Tongue (tissue), 2 donors: ENCODE results near the gene EPB41L2. TPM values are rescaled to one million over a fixed set of nuclear protein-coding genes. Genes with fewer than 3 reads are reported as not detected.

Source experiments
- DNase-seq: peaks from one replicate; pipeline ENCODE4 v3.0.0-alpha.2; 2015
- total RNA-seq: library from RNA; depleted of rRNA; stranded (reverse); fragments of >200 nt; gene quantifications from one replicate; pipeline ENCODE4 v1.2.3, GENCODE V29; 2014

The EPB41L2 gene
- total RNA-seq, 1 donor from 2014 or later: 208 TPM

DNA sequence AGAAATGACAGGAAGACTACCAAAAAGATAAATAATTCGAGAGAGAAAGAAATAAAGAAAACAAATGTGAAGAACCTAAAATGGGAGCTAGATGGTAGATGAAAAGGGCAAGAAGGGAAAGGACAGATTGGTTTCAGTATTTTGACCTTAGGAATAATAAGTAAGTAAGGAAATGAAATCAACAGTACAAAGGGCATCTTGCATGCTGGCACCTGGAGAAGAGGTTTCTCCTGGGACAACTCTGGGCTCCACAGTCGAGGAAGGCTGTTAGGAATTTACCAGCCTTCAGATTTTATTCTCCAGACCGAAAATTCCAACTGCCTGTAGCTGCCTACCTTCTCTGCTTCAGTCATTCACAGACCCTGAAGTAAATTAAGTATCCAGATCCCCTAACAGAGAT is 155.4 kb downstream of the EPB41L2 start:
- no peak for DNase-seq

DNA sequence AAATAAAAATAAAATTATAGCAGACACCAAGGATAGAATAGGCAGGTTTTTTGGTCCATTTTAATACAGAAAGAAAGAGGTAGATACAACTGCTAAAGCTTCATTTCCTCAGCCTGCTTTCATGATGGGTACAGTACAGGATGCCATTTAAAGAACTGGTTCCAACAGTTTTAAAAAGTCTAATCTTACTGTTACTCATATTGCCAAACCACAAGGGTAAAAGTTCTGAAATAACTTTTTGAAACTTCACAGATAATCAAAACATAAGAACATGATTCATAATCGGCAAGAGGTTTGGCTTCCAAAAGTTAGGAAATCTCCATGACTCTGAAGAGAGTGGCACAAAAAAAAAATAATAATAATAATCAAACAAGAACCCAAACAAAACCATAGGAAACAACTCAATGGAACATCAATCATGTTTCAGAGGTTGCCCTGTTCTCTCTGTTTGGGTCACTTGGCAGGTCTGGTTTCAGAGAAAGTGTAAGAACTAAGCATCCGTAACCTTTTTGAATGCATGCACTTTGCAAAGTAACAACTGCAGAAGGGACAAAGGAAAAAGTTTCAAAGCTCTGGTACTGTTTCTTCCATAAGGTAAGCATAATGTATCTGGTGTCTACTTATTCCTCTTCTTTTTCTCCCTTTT is 156.2 kb downstream of the EPB41L2 start:
- DNase-seq: no peak

DNA sequence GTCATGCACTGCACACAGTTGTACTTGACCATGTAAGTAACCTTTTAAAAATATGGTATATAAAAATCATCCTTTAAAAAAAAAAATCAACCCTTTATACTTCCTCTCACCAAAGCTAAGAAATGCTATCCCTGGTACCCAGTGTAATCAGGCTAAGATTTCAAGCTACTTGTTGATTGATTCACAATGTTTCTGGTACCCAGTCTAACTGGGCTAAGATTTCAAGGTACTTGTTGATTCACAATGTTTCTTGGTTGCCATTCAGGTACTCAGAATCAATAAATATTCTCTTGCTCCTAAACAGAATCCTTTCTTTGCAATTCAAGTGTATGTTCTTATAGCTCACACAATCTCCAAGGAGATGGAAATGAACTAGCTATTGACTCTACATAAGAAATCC is 159.4 kb downstream of the EPB41L2 start:
- no peak for DNase-seq

DNA sequence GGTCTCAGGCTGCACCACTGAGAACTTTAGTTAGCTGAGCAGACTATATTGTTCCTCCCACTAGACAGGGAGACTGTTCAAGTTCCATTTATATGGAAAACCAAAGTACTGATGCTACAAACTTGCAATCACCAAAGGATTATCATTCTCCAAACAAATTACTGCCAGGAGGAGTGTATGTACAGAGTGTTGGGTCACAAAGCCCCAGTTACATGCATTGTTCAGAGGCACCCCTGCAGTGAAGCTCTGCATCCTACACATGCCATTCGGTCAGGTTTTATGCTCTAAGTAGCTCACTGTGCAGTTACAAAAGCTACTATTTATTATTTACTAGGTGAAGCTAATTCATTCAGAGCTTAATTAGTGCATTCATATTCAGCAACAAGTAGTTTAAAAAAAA is 160.0 kb downstream of the EPB41L2 start:
- no peak for DNase-seq

DNA sequence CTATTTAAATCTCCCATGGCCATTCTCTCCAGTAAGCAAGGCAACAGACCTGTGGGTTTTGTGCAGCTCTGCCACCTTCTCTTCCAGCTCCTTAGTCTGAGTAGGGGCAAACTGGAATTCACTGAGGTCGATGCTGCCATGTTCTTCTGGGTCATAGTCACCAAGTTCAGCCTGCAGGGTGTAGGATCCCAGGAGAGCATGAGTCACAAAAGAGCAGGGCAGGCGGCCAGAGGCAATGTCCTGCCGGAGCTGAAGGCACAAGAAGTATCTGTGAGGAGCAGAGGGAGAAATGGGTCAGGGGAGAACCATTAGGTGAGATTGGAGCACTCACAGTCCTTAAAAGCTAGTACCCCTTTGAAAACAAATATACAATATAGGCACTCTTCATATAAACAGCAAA is 162.1 kb downstream of the EPB41L2 start:
- DNase-seq: no peak

DNA sequence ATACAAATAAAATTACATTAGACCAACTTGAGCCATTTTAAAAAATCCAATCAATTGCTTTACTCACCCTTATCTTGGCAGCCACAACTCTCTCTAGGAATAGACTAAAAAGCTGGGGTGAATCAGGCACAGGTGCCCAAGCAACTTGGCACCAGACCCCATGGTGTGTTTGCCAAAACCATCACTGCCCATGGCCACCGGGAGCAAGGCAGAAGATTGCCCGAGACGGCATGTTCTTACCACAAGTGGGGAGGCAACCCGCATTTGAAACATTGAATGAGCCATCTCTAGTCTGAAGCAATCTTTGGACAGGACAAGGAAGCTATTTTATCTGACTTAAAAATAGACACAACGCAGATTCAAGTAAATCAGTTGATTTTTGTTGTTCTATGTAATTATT is 166.8 kb downstream of the EPB41L2 start:
- DNase-seq: no peak

DNA sequence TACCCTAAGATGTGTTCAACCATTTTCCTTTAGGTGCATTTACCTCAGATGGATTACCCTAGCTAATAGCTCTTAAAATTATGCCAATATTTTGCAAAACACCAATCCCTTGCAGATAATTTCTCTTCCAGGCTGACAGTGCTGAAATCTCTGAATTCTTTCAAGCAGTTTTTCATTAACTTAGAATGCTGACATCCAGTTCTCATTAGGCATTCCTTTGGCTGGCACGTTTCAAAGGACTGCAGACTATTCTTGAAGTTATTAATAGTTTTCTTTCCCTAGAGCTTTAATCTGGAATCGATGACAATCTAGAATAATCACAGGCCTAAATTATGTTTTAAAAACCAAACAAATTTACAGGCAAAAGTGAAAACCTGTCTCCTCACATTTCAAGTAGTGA is 167.5 kb downstream of the EPB41L2 start:
- no peak for DNase-seq

DNA sequence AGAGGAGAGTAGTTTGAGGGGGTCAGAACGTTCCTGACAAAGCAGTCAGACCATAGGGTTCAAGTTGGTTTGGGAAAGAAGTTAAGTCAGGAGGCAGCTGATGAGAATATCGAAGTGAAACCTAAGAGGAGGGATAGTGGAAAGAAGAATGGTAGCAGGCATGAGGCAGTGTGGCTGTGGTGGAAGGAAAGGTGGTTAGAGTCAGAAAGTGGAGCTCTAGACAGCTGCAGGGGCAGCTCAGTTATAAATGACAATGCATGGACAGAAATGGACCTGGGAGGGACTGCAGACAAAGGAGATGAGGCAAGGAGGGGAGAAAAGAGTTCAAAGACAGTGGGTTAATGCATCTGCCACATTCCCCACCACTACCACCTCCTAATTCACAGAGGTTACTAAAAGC is 169.3 kb downstream of the EPB41L2 start:
- no peak for DNase-seq

DNA sequence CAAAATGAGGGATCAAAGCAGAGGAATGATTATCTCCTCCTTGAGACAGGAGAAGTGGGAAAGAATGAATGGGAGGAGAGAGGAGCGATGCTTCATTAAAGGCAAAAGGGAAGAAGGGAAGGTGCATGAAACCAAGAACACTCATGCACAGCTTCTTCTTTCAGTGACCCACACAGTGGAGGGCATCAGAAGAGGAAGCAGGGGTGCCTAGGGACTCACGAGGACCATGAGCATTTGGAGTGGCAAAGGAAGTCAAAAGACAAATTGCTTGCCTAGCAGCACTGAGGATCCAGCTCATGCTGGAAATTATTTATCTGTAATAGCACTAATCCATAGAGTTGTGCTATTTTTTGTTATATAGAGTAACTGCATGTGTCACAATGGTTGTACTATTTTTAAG is 169.8 kb downstream of the EPB41L2 start:
- no peak for DNase-seq

DNA sequence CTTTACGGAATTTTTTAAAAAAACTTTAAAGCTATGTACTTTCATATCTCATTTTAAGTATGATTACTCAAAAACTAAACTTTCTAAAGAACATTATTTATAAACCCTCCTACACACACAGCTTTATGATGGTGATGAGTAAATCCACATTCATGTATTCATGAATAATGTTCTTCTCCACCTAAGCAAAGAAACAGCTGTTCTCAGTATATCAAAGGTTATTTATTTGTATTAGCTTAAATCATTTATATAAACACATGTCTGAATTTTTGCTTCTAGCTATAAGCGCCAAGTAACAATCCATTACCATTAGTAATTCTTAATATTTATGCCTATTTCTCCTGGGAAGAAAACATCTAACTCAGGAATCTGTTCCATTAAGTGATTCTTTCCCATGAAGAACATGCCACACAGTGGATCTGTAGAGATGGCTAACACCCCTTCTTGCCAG is 172.5 kb downstream of the EPB41L2 start:
- no peak for DNase-seq

DNA sequence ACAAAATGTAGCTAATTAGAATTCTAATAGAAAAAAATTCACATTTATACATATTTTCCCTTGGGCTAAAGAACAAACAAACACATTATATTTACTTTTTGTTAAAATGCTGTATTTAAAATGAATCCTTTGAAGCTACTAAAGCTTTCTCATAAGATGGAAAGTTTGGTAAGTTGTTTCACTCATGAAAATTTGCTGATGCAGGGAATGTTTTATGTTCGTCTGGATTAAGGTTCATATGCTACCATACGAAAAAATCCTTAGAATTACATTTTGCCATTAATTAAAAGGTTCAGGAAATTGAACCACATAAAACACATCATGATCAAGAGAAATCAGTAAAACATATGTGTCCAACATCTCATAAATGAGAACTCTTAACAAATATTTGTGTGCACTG is 173.6 kb downstream of the EPB41L2 start:
- no peak for DNase-seq

DNA sequence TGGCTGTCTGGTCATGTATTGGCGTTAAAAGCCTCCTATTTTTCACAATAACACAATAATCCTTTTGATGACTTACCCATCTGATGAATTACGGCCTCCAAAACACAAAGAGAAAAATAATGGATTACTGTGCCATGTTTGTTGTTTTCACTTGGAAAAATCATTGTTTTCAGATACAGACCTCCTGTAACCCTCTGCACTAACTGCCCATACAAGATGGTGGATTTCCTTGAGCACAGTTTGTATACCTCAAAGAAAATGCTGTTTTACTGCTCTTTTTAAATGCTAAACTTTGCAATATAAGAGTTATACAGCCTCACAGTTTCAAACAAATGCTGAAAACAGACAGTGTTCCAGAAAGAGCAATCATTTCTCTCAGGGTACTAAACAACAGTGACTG is 174.8 kb downstream of the EPB41L2 start:
- DNase-seq: no peak

DNA sequence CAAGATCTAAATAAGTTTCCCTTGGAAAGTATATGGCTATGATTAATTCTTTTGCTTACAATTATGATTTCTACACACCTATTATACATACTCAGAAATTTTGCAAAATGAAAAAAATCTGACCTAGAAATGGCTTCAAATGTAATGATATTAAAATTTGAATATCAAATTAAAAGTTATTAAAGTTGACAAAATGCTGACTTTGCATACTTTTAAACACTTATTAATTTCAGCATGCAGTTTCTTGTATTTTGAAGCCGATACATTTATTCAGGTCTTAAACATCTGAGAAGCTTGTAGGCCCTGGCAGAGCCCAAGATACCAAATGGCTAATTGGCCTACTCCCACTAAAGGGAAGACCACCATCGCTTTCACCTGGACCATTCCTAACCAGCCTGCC is 176.1 kb downstream of the EPB41L2 start:
- DNase-seq: no peak

DNA sequence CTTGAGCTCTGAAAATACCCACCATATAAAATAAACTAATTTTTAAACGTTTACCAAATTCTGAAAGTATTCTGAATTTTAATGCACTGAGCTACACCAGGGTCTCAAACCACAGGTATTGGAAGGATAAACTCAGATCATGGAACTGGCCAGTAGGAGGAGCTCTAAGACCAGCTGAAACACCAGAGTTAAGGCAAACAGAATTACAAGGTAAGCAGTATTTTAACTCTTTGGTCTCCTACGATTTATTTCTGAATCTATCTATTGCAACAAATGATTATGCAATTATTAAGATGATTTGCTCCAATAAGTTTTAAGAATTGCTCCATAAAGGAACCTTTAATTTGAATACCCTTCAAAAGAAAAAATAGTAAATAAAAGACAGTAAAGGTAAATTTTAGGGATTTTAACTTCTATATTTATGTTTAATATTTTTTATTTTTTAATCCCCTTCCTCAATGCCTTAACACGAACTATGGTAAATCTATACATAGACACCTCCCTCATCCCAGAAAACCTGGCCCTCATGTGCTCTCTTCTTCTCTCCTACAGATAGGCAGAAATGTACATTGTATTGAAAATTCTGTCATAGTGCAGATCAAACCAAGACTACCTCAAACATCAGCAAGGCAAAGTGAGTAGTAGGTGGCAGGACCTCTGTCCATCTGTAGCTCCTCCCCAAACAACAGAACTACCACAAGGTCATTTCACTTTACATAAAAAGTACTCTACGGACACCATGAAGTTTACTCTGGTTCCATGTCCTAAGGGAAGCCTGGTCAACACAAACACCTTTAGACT is 177.5 kb downstream of the EPB41L2 start:
- peak; percentile 94 for DNase-seq

DNA sequence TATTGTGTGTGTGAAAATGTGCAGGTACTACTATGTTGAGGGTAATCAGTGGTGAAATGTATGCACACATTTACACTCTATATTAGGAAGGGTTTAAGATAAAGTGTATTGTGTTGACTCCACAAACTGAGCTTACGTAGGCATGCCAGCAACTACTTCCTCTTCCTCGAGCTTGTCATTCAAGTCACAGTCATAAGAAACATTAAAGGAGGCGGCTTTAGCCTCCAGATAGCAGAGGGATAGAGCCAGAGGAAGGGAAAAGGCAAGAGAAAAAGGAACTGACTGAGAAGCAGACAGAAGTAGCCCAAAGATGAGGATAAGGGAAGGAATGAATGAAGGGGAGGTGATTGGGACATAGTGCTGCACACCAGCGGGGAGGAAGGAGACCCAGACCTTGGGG is 180.7 kb downstream of the EPB41L2 start:
- DNase-seq: no peak

DNA sequence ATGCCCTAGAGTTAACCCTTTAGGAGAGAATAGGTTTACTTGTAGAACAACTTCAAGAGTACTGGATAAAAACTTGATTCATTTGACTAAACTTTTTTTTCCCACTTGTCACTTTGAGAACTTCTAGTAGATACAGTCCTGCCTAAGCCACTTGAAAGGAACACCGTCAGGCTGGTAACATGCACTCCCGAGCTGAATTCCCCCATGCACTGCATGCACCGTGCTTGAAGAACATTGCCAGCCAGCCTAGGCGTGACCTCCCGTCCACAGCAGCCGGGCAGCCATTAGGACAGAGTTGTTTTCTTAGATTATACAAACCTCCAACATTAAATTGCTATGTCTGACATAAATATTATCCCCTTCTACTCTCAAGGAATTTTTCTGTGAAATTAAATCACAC is 183.2 kb downstream of the EPB41L2 start:
- DNase-seq: no peak

DNA sequence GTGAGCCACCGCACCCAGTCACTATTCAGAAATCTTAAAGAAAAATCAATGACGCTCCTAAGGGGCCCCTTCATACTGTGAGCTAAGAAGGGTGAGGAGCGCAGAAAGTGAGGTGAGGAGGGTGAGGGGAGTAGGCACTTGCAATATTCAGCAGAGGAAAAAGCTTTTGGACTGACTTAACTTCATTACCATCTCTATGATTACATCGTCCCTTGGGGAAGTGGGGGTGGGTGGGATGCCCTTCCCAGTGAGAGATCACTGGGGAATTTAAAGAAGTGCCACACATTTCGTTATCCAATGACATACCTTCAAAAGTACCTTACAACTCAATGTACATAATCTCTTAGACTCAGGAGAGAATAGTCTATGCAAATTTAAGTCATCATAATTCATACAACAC is 189.3 kb downstream of the EPB41L2 start:
- no peak for DNase-seq

DNA sequence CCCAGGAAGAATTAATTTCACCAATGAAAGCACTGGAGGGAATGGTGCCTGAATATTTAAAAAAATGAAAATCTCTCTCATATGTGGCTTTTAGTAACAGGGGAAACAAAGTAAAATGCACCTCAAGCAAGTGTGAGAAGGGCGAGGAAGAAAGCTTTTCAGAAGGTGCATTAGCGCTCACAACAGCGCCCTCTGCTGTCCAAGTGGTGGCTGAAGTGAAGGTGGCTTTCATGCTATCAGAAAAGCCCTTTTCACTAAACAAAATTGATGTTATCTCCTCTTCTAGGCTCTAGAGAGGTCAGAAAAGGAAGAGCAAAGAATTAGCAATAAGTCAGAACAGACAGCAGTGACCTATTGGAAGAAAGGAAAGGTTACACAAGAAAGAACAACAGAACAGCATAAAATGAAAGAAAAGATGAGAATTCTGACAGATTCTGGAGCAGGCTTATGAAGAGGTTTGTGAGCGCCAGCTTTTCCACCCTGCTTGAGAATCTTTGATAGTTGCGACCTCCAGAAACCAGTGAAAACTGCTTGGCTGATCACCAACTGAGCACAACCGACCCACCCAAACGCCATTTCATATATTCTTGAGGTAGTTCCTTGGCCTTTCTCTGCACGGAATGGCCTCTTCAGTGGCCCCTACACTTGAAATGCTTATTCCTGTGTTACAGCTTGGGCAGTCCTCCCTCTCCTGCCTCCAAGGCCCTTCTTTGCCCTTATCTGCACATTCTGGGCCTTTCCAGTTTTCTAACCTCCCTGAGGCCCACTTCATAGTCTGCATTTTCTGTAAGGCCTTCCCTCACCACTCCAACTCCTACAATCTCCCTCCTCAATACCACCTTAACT is 190.6 kb downstream of the EPB41L2 start:
- DNase-seq: peak; percentile 85

DNA sequence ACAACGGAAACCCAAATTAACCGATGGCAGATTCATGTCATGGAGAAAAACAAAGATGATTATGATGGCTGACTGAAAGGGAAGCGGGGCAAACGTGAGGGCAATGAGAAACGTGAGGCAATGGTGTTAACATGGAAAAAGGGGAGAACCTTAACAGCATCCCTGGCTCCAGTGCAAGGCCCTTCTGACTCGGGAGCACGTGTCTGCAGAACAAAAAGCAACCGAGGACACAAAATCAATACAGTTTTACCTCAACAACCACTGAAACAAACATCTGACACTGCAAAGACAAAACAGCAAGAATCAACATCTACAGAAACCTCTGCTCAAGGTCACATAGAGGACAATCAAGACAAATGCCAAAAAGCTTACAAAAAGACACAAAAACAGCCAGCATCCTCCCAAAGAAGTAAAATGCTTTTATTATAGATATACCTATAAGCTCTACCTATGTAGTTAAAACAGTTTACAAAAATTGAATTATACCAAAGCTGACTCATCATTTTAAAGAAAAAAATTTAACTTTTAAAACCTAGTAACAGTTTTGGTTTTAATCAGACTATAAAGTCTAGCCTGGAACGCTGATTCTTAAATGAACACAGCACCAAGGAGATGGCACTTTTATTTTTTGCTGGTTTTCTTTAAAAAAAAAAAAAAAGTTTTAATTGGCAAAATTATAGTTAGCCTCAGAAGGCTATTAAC is 192.7 kb downstream of the EPB41L2 start:
- no peak for DNase-seq

DNA sequence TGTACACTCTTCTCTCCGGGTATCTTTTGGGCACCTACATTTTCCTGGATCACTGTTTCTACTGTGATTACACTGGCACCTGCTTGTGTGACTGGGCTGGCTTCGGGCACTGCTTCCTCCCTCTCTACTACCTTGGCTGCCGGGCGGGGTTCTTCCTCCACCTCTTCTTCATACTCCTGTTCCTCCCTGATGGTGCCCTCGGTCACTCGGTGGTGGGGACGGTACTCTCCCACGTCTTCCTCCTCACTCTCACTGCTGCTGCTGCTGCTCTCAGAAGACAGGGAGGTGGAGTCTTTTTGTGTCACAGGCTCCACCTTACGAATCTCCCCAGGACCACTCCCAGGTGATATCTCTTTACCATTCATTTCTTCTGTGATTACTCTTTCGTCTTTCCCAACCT is 193.4 kb downstream of the EPB41L2 start:
- DNase-seq: no peak

DNA sequence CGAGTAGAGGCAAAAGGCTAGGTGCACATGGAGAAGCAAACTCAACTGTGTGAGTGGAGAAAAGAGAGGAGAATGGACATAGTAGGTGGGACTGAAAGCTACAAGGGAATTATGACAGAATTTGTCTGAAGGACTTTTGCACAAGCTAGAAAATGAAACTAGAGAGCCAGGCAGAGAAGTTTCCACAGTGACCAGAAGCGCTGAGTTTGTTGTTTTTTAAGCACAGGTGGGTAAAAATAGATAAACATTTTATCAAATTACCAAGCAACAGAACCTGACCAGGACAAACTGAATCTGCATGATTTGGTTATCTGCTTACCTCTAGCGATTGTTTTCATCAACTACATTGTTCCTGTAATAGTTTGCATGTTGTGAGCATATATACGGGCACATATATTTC is 197.3 kb downstream of the EPB41L2 start:
- DNase-seq: no peak

DNA sequence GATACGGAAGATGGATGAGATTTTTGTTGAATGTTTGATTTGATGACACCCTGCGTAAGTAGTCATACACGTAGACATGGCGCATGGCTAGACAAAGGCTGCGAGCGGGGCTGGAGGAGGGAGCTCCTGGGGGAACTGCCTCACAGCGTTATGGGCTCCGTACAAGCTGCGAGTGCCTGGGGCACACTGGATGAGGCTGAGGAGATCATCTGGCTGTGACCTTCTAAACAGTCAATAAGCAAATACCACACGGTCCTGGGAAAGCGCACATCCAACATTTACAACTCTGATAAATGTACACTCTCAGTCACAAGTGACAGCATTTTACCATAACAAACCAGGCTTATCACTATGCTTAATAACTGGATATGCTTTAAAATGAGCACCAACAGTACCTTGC is 198.7 kb downstream of the EPB41L2 start:
- no peak for DNase-seq
